ELF-1 (cell line): ENCODE measurements around the gene ZNF827.
A peak's percentile ranks its signal among the peaks of the same experiment; 100 is the strongest.

ENCODE experiments used
- DNase-seq: peaks from one replicate; pipeline ENCODE4 v3.0.0-alpha.2; 2016; ENCODE audit warnings: low read depth, low spot score

Gene ZNF827, protein sequence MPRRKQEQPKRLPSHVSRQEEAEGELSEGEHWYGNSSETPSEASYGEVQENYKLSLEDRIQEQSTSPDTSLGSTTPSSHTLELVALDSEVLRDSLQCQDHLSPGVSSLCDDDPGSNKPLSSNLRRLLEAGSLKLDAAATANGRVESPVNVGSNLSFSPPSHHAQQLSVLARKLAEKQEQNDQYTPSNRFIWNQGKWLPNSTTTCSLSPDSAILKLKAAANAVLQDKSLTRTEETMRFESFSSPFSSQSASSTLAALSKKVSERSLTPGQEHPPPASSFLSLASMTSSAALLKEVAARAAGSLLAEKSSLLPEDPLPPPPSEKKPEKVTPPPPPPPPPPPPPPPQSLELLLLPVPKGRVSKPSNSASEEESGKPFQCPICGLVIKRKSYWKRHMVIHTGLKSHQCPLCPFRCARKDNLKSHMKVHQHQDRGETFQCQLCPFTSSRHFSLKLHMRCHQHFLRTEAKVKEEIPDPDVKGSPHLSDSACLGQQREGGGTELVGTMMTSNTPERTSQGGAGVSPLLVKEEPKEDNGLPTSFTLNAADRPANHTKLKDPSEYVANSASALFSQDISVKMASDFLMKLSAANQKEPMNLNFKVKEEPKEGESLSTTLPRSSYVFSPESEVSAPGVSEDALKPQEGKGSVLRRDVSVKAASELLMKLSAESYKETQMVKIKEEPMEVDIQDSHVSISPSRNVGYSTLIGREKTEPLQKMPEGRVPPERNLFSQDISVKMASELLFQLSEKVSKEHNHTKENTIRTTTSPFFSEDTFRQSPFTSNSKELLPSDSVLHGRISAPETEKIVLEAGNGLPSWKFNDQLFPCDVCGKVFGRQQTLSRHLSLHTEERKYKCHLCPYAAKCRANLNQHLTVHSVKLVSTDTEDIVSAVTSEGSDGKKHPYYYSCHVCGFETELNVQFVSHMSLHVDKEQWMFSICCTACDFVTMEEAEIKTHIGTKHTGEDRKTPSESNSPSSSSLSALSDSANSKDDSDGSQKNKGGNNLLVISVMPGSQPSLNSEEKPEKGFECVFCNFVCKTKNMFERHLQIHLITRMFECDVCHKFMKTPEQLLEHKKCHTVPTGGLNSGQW

DNA sequence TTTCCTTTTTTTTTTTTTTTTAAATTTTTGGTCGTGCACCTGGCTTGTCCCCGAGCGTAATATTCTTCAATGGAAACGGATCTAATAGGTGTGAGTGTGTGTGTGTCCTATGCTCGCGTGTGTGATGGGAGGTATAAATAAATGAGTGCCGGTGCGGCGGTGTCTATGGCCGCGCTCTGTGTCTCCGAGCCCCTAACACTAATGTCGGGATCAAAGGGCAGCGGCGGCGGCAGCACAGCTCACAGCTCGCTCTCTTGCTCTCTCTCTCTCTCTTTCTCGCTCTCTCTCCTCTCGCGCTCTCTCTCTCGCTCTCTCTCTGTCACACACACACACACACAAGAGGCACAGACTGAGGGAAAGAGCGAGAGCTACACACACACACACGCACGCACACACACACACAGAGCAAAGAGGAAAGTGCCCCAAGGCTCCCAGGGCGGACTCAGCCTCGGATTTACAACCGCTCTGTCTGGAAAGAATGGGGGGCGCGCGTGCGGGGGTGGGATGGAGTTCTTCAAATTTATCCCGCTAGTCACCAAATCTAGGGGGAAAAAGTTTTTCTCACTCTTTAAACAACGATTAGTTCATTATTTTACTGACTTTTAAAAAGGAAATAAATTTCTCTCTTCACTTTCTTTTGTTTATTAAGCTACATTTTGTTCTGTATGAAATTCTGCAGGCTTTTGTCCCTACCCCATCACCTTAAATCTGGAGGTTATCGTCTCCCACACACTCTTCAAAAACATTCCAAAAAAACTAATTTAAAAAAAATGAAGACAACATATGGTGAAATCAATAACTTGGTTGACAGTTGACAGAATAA, at the start of gene ZNF827:
Gene ZNF827 (minus strand): TSS at position 206 of the 823 bp plus-strand sequence. CDS start 416 bp downstream, outside the sequence.
- peak; percentile 86 for DNase-seq

DNA sequence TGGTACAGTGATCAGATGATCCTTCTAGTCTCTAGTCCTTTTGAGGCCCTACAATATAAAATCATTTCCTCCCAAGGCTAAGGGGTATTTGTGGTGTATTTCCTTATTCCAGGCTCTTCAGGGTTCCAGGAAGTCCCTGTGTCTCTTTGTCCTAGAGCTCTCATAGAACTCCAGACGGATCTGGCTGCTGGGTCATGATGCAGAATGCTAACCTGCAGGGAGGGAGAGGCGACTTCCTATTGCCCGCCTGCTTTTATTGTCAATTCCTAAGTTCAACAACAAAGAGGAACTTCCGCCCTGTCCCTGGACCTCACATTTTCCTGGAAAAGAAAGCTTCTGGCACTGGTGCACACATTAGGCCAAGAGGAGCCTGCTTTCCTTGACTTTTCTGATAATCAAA, 45.9 kb upstream of the ZNF827 start:
- DNase-seq: no peak

DNA sequence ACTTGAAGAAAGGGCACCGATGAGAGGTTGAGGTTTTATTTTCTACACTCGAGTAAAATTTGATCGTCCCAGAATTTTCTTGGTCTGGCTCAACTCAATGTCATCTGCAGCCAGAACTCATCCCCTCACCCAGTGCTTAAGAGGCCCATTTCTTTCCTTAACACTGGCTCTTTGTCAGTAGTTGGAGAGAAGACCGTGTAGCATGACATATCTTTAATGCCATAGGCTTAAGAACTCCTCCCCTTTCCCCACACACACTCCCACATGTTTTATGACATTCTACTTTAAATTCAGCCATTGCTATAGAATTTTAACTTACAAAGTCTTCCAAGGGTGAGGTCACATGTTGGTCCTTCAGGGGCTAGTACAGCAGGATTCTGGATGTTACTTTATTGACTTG, 44.2 kb upstream of the ZNF827 start:
- DNase-seq: no peak

DNA sequence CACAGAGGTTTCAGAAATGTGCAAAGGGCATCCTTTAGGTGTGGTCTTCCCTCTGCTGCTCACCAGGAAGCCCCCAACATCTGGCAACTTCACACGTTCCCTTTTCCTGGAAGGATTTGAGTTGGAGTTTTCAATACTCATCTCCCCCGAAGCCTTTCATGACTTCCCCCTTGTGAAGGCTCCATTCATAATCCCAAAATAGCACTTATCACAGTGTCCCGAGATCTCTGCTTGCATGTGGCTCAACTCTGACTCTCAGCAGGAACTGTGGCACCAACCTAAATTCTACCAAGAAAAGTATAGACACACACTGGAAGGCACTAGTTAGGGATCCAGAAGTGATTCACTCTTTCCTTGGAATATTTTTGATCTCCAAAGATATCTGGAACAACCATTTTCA, 40.5 kb upstream of the ZNF827 start:
- no peak for DNase-seq

DNA sequence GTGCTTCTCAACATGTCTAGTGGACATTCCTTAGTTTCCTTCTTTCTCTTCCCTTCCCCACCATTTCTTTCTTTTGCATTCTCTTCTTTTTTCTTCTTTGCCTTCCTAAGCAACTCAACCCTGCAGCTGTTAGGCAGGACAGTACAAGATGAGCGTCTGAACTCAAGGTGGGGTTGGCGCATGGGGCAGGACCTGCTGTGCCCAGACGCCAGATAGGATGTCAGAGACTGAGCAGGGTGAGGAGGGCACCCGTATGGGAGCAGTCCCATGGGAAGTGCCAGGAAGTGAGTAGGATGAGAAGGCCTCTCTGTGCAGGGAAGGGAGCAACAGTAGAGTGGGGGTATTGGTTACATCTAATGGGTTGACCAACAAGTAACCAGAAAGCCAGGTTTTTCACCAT, 38.1 kb upstream of the ZNF827 start:
- no peak for DNase-seq

DNA sequence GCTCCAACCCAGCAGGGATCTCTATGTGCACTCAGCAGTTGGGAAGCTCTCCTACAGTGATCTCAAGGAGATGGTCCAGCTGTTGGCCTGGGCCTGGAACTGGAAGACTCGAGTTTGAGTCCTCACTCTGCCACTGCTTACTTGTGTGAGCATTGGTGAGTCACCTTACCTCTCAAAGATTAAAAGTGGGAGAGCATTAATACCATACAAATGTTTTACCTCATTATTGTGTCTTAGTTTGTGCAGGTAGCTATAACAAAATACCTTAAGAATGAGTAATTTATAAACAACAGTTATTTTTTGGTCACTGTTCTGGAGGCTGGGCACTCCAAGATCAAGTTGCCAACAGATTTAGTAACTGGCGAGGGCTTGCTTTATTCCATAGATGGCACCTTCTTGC, 21.4 kb upstream of the ZNF827 start:
- no peak for DNase-seq

DNA sequence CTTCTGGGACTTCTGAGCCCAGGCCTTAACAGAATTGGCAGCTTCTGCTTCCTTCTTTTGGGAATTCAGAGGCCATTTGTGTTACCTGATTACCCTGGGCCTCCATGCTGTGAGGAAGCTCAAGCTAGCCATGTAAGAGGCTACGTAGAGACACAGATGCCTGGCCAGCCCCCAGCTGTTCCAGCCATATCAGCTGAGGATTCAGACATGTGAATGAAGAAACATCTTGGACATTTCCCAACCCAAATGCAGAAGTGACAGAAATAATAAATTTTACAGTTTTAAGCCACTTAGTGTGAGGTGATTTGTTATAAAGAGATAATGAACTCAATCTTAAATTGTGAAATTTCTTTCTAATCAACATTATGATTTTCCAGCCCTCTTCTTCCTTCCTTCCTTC, 18.7 kb upstream of the ZNF827 start:
- no peak for DNase-seq

DNA sequence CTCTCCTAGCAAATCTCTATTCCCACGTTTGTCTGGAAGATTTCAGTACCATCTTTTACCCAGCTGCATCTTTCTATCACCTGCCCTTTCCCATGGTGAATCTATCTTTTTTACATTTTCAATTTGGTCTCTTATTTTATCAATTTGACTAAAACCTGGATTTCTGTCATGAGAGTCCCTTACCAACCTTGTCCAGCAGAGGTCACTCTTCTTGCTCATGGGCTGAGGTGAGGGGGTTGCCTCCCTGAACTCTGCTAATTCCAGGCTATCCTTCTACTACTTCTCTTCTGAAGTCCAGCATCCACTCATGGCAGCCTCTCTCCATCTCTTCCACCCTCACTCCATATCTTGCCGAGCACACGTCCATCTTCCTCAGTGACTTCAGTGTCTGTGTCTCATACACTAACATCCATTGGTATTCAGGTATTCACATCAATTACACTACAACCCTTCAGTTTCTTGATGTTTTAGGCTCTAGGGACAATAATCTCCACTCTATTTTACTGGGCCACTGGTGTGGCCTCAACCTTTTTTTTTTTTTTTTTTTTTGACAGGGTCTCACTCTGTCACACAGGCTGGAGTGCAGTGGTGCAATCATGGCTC, 17.8 kb upstream of the ZNF827 start:
- DNase-seq: peak; percentile 44

DNA sequence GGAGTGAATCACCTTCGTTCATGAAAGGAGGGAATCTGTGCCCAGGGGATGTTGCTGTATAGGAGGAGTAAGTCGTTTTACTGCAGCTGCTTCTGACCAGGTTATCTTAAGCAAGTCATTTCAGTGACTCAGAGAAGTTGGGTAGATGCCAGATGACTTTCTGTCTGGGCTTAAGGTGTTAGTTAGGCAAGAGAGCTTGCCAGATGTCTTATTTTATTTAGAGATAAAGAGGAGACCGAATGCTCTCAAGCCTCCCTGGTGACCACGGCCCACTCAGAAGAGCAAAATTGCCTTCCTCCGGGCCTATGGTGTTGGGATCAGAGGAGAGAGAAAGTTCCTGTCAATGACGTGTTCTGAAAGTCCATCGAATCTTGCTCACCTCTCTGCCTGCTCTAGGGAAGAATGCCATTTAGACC, 16.3 kb upstream of the ZNF827 start:
- no peak for DNase-seq

DNA sequence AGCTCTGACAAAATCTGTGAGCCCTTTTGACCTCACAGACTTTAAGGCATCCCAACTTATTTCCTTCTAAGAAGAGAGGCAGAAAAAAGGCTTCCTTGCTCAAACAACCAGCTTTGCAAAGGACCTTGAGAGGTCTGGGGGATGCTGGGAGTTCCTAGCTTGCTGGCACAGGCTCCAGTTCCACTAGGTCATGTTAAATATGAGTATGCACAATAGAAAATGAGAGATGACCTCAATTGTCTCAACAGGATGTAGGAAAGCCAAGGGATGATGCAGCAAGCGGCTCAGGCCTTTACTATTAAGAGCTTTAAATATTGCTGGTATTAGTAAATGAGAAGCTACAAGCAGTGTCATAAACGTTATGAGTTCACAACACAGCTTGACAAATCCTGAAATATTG, 13.3 kb upstream of the ZNF827 start:
- DNase-seq: no peak

DNA sequence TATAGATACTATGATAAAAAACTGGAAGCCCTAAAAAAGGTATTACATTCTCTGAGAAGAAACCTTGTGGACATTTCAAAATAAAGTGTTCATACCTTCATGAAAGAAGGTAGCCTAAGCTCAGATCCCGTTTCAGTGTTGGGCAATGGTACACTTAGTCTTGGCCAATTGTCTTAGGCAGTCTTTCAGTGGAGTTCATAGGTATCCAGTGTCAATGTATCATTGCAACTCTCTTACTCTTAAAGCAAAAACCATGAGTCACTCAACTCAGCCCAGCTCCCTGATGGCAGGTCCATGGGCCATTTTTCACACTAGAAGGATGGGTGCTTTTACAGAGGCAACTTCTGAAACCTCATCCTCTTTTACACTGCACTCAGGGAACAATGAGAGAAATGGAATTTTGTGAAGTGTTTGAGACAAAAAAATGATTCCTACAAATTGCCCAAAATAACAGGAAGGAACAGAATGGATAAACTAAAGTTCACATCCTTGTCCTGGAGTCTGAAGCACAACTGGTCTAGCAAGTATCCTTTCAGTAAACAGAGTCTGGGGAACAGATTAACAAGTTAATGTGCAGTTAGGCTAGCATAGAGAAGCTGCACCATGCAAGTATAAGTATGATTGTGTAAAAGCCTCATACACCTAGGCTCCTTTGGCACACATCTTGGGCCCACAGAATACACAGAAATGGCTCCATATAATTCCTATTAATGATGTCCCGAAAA, 7.0 kb upstream of the ZNF827 start:
- no peak for DNase-seq

DNA sequence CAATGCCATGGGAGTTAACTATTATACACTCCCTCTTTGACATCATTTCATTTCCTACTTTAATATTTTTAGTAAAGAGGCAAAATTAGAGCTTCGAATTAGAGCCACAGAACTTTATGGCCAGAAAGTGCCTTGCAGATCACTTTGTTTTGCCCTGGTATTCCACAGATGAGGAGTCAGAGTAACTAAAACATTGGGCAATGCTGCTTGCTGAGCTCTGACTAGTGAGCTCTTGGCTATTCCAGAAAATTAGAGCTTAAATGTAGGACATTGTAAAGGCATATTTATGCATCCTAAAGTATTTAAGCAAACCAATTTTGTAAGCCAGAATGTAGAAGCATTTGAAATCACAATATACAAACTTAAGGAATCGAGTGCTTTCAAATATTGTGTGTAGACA, 6.3 kb upstream of the ZNF827 start:
- no peak for DNase-seq

DNA sequence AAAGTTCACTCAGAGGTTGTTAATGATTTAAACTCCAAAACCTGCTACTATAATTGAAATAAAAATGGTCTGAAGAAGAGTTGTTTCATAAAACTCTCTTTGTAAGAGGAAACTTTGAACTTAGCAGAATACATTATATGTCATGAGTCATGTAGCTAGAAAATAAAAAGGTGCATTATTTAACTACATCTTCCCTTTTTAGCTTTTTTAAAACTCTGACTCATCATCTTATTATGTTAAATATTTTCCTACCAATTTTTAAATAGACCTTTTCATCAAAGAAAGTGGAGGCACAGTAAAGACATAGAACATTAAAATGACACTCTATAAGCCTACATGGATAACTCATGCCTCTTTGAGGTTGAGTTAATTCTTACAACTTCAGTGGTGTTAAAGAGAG, 1.2 kb upstream of the ZNF827 start:
- no peak for DNase-seq

DNA sequence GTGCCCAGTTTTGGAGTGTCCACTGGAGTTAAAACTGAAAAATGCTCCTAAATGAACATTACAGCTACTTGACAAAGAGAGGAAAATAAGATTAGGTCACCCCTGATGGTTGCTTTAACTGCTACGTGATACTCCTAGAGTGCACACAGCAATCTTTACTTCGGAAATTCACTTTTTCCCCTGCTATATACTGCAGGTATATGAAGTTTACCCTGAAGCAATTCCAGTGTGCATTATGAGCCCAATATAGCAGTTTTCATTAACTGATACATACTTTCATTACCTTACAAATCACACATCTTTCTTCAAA, 773 bp upstream of the ZNF827 start:
- DNase-seq: no peak

DNA sequence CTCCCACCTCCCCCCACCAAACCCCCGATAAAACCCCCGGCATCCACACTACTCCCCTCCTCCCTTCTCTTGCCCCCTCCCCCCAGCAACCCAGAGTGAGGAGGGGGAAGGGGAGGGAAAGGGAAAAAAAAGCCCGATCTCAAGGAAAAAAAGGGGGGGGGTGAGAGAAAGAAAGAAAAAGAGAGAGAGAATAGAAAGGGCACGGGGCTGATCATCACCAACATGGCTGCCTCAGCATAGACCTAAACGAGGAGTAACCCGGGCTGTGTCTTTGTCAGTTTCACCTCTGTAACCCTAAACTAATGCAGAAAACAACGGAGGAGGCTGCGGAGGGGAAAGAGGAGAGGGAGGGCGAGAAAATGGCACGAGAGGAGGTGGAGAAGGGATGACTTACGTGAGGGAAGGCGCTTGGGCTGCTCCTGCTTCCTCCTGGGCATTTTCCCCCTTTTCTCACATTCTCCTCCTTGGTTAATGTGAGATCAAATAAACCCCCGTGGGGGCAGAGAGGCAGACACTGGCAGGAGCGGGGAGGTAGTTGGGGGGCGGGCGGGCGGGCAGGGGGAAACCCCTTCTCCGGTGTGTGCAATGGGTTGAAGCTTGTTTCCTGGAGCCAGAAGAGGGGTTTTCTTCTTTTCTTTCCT, 532 bp downstream of the ZNF827 start:
- DNase-seq: peak; percentile 56

DNA sequence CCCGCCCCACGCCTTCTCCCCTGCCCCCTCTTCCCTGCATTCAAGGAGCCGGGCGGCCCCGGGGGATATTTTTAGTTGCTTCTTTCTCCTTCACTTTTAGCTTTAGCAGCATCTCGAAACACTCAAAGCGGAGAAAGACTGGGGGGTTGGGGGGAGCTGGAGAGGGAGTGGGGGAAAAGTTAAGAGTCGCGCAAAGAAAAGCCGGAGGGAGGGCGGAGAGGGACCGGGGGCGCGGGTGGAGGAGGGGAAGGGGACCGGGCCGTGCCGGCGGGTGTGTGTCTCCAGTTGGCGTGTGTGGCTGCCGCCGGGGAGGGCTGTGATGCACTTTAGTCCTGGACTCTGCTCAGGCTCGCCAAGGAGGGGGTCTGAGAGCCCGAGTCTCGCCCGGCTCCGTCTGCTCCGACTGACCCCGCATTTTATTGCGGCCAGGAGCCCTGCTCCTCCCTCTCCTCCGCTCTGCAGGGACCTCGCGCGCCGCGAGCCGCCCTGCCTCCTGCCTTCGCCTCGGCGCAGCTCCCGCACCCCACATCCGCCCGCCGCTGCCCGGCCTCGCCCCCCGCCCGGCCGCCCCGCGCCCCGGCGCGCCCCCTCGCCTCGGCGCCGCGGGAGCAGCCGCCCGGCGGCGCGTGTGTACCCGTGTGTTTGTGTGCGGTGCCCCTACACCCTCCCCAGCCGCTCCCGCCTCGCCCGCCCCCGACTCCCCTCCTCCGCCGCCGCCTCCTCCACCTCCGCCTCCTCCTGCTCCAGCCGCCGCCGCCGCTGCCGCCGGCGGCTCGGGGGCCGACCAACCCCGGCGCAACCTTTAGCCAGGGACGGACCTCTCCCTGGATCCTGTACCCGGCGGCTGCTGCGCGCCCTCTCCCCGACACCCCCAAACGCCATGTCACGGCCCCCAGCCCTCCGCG, 1.4 kb downstream of the ZNF827 start:
- DNase-seq: peak; percentile 72

DNA sequence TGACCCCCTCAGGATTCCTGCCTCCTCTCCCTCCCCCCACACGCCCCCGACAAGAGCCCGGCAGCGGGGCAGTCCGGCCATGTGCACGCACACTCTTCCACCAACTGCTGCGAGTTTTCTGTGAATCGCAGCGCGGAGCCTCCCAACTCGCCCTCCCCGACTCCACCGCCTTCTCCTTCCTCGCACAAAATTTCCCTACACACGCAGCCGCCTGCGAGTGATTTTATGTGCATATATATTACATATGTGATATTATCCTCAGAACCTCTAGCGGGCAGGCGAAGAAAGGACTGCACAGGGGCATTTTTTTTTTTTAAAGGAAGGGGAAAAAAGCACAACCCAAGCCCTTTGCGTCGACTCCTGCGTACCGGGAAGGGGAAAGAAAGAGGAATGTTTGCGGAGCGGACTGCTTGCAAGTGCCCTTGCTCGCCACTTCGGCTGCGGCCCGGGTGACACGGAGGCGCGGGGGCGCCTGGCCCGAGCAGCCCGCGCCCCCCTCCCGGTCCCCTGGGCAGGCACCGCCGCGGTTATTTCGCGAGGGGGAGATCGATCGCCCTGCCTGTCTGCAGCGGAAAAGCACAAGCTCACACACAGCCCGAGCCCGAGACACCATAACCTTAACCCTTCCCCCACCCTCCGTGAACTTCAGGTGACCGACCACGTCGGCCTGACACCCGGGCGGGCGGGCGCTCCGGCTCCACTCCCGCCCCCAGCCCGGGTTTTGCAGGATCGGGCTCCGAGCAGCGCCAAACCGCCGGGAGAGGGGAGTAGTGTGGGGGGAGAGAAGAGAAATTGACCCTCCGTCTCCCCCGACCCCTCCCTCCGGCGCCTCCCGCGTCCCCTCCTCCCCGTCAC, 2.3 kb downstream of the ZNF827 start:
- peak; percentile 82 for DNase-seq
